Measurements from ENCODE around the gene SLC22A15. TPM values are rescaled to one million over a fixed set of nuclear protein-coding genes. Genes with fewer than 3 reads are reported as not detected.
"Not testable (repeated sequence)": the region's sequence is repeated elsewhere in the genome, so short reads cannot be mapped to it uniquely, and the experiment has no call there.

The SLC22A15 gene
- total RNA-seq, 2 donors from 2014 or later: 7.3 to 11.9 TPM

DNA sequence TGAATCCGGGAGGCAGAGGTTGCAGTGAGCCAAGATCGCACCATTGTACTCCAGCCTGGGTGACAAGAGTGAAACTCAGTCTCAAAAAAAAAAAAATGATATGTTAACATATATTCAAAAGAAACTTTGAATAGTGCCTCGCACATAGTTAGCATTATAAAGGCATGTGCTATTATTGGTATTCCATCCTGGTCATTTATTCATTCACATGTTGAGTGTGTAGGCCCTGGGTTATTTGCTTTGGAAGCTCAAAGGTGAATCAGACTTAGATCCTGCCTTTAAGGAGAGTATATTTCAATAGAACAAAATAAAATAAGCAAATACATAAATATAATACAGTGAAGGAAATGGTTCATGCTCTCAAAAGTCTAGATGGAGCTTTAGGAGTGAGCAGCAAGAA lies 13.4 kb downstream of the SLC22A15 start:
- no peak for ATAC-seq (ENCODE audit: insufficient number of reproducible peaks, low FRiP score, low read depth)
- Histone ChIP-seq H3K36me3 (peaks cover 10% of the 10 kb centered on the region), H3K9me3 (no peaks in the 10 kb centered on the region), H3K4me1 (ENCODE audit: control insufficient read depth in 1 of 2, low read depth in 2 of 2) (no peaks in the 10 kb centered on the region), H3K27me3 (replicated peaks; ENCODE audit: insufficient read depth) (no peaks in the 10 kb centered on the region), H3K4me3 (no peak overlapping the region), H3K27ac (no peak overlapping the region)
- no peak for TF ChIP-seq CTCF (IDR thresholded peaks at IDR 0.05)
- no peak for DNase-seq (ENCODE audit: low spot score)

- ATAC-seq (ENCODE audit: insufficient number of reproducible peaks, low FRiP score, low read depth) (no peak), DNase-seq (ENCODE audit: low spot score) (no peak)
- Histone ChIP-seq H3K4me1 (ENCODE audit: control insufficient read depth in 1 of 2, low read depth in 2 of 2) (no peaks in the 10 kb centered on the region), H3K9me3 (peaks cover under 1% of the 10 kb centered on the region), H3K27ac (no peak overlapping the region), H3K36me3 (peaks cover 10% of the 10 kb centered on the region), H3K27me3 (replicated peaks; ENCODE audit: insufficient read depth) (no peaks in the 10 kb centered on the region), H3K4me3 (no peak overlapping the region)
- TF ChIP-seq CTCF (IDR thresholded peaks at IDR 0.05): no peak
Measured at GRCh38 chr1:115991909-115992308, 15.6 kb downstream of the SLC22A15 start.

- not testable (repeated sequence) for H3K36me3 ChIP-seq; DNase-seq (ENCODE audit: low spot score)
Measured at GRCh38 chr1:115997921-115998320, 21.6 kb downstream of the SLC22A15 start.

GRCh38 chr1:116001739-116002487 lies 25.6 kb downstream of the SLC22A15 start:
- Histone ChIP-seq H3K36me3 (no peaks in the 10 kb centered on the region), H3K27me3 (replicated peaks; ENCODE audit: insufficient read depth) (no peaks in the 10 kb centered on the region), H3K4me1 (ENCODE audit: control insufficient read depth in 1 of 2, low read depth in 2 of 2) (peaks cover 12 to 17% of the 10 kb centered on the region in 2 donors), H3K27ac (no peak overlapping the region), H3K9me3 (peaks cover 21% of the 10 kb centered on the region), H3K4me3 (no peak overlapping the region)
- DNase-seq (ENCODE audit: low spot score) (no peak), ATAC-seq (ENCODE audit: insufficient number of reproducible peaks, low FRiP score, low read depth) (no peak)
- TF ChIP-seq CTCF (IDR thresholded peaks at IDR 0.05): no peak

More at GRCh38 chr1:115997921-115998320, 21.6 kb downstream of the SLC22A15 start:
- not testable (repeated sequence) for H3K27ac ChIP-seq; H3K4me3 ChIP-seq; H3K27me3 ChIP-seq (replicated peaks; ENCODE audit: insufficient read depth); ATAC-seq (ENCODE audit: insufficient number of reproducible peaks, low FRiP score, low read depth)
- Histone ChIP-seq H3K4me1 (ENCODE audit: control insufficient read depth in 1 of 2, low read depth in 2 of 2) (peaks cover 8 to 14% of the 10 kb centered on the region in 2 donors), H3K9me3 (peaks cover 21% of the 10 kb centered on the region)

- peak overlapping the region in 1 of 2 donors; percentile 13 for H3K27ac ChIP-seq
- no peaks in the 10 kb centered on the region for H3K27me3 ChIP-seq (replicated peaks; ENCODE audit: insufficient read depth)
- DNase-seq (ENCODE audit: low spot score) (no peak), ATAC-seq (ENCODE audit: insufficient number of reproducible peaks, low FRiP score, low read depth) (no peak)
- TF ChIP-seq CTCF (IDR thresholded peaks at IDR 0.05): no peak
- no peak overlapping the region for H3K4me3 ChIP-seq
- peaks cover 12 to 17% of the 10 kb centered on the region in 2 donors for H3K4me1 ChIP-seq (ENCODE audit: control insufficient read depth in 1 of 2, low read depth in 2 of 2)
- H3K36me3 ChIP-seq: no peaks in the 10 kb centered on the region
- H3K9me3 ChIP-seq: peaks cover 11% of the 10 kb centered on the region
Measured at GRCh38 chr1:116002781-116003420, 26.6 kb downstream of the SLC22A15 start.
